ENCODE data around the gene MPDU1. TPM values are rescaled to one million over a fixed set of nuclear protein-coding genes. Genes with fewer than 3 reads are reported as not detected.

Gene MPDU1
- total RNA-seq, 1 experiment from 2014 or later: 50.9 TPM

- H2AFZ ChIP-seq (ENCODE audit: low read depth, low read length, poor library complexity, severe bottlenecking): no peak overlapping the region
- H3K9me2 ChIP-seq (ENCODE audit: insufficient read depth): no peaks in the 10 kb centered on the region
- peak overlapping the region; percentile 53 for H3K27ac ChIP-seq (ENCODE audit: low read depth, low read length)
- no peaks in the 10 kb centered on the region for H4K20me1 ChIP-seq (ENCODE audit: insufficient read depth)
- peaks cover 37% of the 10 kb centered on the region for H3K79me2 ChIP-seq (ENCODE audit: insufficient read depth, low read length)
- no peak overlapping the region for H3K9ac ChIP-seq (ENCODE audit: low read length)
- CTCF ChIA-PET: interaction anchor here (0.6 to 4.9 kb wide), 4 partner anchors 12 to 100 kb away, joined by 3 to 39 read pairs (median 4); partner anchors contain the start of genes TP53 and WRAP53
- no peaks in the 10 kb centered on the region for H3K27me3 ChIP-seq (ENCODE audit: insufficient read depth, low read length)
- no TSS peak for BruUV-seq (replicated peaks)
- TF ChIP-seq MAX (IDR thresholded peaks at IDR 0.05): no peak
- TF ChIP-seq RAD21 (IDR thresholded peaks at IDR 0.05; ENCODE audit: low read depth): no peak
- TF ChIP-seq EGR1 (IDR thresholded peaks at IDR 0.05; ENCODE audit: low read depth): no peak
- TF ChIP-seq CEBPB (IDR thresholded peaks at IDR 0.05; ENCODE audit: low read depth): no peak
- no peak for TF ChIP-seq SIN3A (IDR thresholded peaks at IDR 0.05; ENCODE audit: low read depth)
- TF ChIP-seq REST (IDR thresholded peaks at IDR 0.05; ENCODE audit: low read depth): no peak
- TF ChIP-seq ZFX (IDR thresholded peaks at IDR 0.05): no peak
- no peak for TF ChIP-seq POLR2A (IDR thresholded peaks at IDR 0.05; ENCODE audit: borderline replicate concordance, extremely low read depth, insufficient read depth, insufficient read length)
- no peak for TF ChIP-seq EZH2 (IDR thresholded peaks at IDR 0.05)
- no peak for TF ChIP-seq CTCF (IDR thresholded peaks at IDR 0.05 in 2 of 3, conservative IDR thresholded peaks at IDR 0.05 in 1 of 3; ENCODE audit: borderline replicate concordance in 1 of 3, insufficient read depth in 1 of 3, low read depth in 2 of 3, low read length in 2 of 3)
- TF ChIP-seq ELF1 (IDR thresholded peaks at IDR 0.05; ENCODE audit: borderline replicate concordance, low read depth): no peak
- no peak for TF ChIP-seq EZH2phosphoT487 (IDR thresholded peaks at IDR 0.05; ENCODE audit: borderline replicate concordance)
- TF ChIP-seq SP1 (IDR thresholded peaks at IDR 0.05; ENCODE audit: low read depth): no peak
- no peak for TF ChIP-seq ZBTB33 (IDR thresholded peaks at IDR 0.05; ENCODE audit: extremely low read depth, insufficient replicate concordance, low read length)
- TF ChIP-seq TCF7L2 (IDR thresholded peaks at IDR 0.05; ENCODE audit: borderline replicate concordance, extremely low read depth, insufficient read depth, insufficient read length): no peak
- no peak for TF ChIP-seq YY1 (IDR thresholded peaks at IDR 0.05; ENCODE audit: extremely low read depth, insufficient replicate concordance, low read depth, low read length)
- TF ChIP-seq POLR2AphosphoS5 (IDR thresholded peaks at IDR 0.05; ENCODE audit: low read depth, low read length): no peak
- TF ChIP-seq ZNF274 (IDR thresholded peaks at IDR 0.05; ENCODE audit: low read depth, low read length): no peak
- TF ChIP-seq FOSL1 (IDR thresholded peaks at IDR 0.05; ENCODE audit: low read depth): no peak
- ATAC-seq (no peak), DNase-seq (ENCODE audit: low read depth, low spot score) (no peak)
- peaks cover 15 to 34% of the 10 kb centered on the region in 2 experiments; a peak in 3 of 4 replicates for H3K36me3 ChIP-seq (ENCODE audit: control insufficient read depth in 1 of 2, insufficient read depth in 2 of 2, low read length in 2 of 2)
- intact Hi-C loops (cut with micrococcal nuclease): no loop called here
- H3K9me3 ChIP-seq (ENCODE audit: control insufficient read depth in 1 of 2, insufficient read depth in 1 of 2, low read depth in 1 of 2, low read length in 2 of 2): no peaks in the 10 kb centered on the region
- POLR2A ChIA-PET: interaction anchor here (0.8 kb wide), 1 partner anchor 100 kb away, joined by 3 read pairs; the partner anchor contains the start of gene TP53
- H3K4me1 ChIP-seq (ENCODE audit: control insufficient read depth in 1 of 2, insufficient read depth in 2 of 2, low read length in 2 of 2): peaks cover 8 to 42% of the 10 kb centered on the region in 2 experiments
- RAD21 ChIA-PET (ENCODE audit: low non-redundant PET in 1 of 2, low total read pairs in 2 of 2, uncharacterized antibody in 2 of 2, unreplicated experiment in 2 of 2): interaction anchor here in 1 of 2 experiments (0.9 kb wide), 1 partner anchor 45 kb away, joined by 3 read pairs; no protein-coding TSS in a partner anchor
- no peak overlapping the region for H3K4me3 ChIP-seq (replicated peaks in 1 of 2; ENCODE audit: low read depth in 1 of 2, low read length in 2 of 2)
- no peak overlapping the region for H3K4me2 ChIP-seq (ENCODE audit: low read length)
These were observed 3.9 kb downstream of the MPDU1 start for GRCh38 chr17:7587420-7588151.

Data from HCT116 (cell line).